HG03460 (cell line): ENCODE results near the gene SPNS2.
"Not testable (repeated sequence)": the region's sequence is repeated elsewhere in the genome, so short reads cannot be mapped to it uniquely, and the experiment has no call there.

Source experiments
- ATAC-seq: cut with Tn5 transposase; IDR thresholded peaks from one replicate; pipeline ENCODE4 v1.9.1; 2021; ENCODE audit not compliant: unreplicated experiment

Gene SPNS2

GRCh38 chr17:4562015-4562969, 63.6 kb downstream of the SPNS2 start:
- no peak for ATAC-seq

GRCh38 chr17:4565209-4566141, 66.8 kb downstream of the SPNS2 start:
- ATAC-seq, result no peak

GRCh38 chr17:4566785-4567184, 68.1 kb downstream of the SPNS2 start:
- ATAC-seq, result no peak

- ATAC-seq, result no peak
These were observed 70.9 kb downstream of the SPNS2 start for GRCh38 chr17:4569591-4569990.

GRCh38 chr17:4572131-4572530, 73.5 kb downstream of the SPNS2 start:
- no peak for ATAC-seq

- no peak for ATAC-seq
These were observed 74.4 kb downstream of the SPNS2 start for GRCh38 chr17:4573115-4573514.

- ATAC-seq, result no peak
These were observed 75.0 kb downstream of the SPNS2 start for GRCh38 chr17:4573669-4574068.

- ATAC-seq, result no peak
These were observed 75.9 kb downstream of the SPNS2 start for GRCh38 chr17:4574448-4575045.

- no peak for ATAC-seq
These were observed 77.5 kb downstream of the SPNS2 start for GRCh38 chr17:4576161-4576558.

GRCh38 chr17:4576729-4577322, 78.1 kb downstream of the SPNS2 start:
- ATAC-seq, result no peak

GRCh38 chr17:4577386-4577993, 78.8 kb downstream of the SPNS2 start:
- ATAC-seq, result no peak

- not testable (repeated sequence) for ATAC-seq
These were observed 79.7 kb downstream of the SPNS2 start for GRCh38 chr17:4578349-4578748.

- no peak for ATAC-seq
These were observed 81.0 kb downstream of the SPNS2 start for GRCh38 chr17:4579678-4580077.

GRCh38 chr17:4580291-4580690, 81.6 kb downstream of the SPNS2 start:
- ATAC-seq, result no peak

GRCh38 chr17:4582101-4582501, 83.4 kb downstream of the SPNS2 start:
- ATAC-seq, result no peak

GRCh38 chr17:4582691-4583090, 84.0 kb downstream of the SPNS2 start:
- no peak for ATAC-seq

GRCh38 chr17:4583206-4583605, 84.5 kb downstream of the SPNS2 start:
- no peak for ATAC-seq

GRCh38 chr17:4583782-4584100, 85.1 kb downstream of the SPNS2 start:
- no peak for ATAC-seq

- no peak for ATAC-seq
These were observed 85.6 kb downstream of the SPNS2 start, which contains the start of gene SMTNL2 for GRCh38 chr17:4584101-4584916. Gene SMTNL2 (plus strand): TSS chr17:4584529. CDS start chr17:4584606, 77 bp downstream.
